ENCODE data around the gene P3H2.

DNA sequence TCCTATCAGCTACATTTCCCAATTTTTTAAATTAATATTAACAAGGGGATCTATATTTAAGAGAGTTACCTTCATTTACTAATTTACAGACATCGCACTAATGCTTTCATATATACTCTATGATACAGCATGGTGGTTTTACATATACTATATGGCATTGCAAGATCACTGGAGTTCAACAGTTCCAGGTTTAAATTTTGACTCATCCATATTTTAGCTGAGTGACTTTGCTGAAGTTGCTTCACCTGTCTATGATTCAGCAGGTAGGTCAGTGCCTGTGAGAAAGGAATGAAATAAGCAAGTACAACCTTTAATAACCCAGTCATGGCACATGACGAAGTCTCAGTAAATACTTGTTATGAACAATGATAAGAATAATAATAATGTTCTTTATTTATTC, 211.1 kb downstream of the P3H2 start:
- TF ChIP-seq, protein P1, sequence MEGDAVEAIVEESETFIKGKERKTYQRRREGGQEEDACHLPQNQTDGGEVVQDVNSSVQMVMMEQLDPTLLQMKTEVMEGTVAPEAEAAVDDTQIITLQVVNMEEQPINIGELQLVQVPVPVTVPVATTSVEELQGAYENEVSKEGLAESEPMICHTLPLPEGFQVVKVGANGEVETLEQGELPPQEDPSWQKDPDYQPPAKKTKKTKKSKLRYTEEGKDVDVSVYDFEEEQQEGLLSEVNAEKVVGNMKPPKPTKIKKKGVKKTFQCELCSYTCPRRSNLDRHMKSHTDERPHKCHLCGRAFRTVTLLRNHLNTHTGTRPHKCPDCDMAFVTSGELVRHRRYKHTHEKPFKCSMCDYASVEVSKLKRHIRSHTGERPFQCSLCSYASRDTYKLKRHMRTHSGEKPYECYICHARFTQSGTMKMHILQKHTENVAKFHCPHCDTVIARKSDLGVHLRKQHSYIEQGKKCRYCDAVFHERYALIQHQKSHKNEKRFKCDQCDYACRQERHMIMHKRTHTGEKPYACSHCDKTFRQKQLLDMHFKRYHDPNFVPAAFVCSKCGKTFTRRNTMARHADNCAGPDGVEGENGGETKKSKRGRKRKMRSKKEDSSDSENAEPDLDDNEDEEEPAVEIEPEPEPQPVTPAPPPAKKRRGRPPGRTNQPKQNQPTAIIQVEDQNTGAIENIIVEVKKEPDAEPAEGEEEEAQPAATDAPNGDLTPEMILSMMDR (IDR thresholded peaks at IDR 0.05) = no peak
- TF ChIP-seq POLR2AphosphoS5 (IDR thresholded peaks at IDR 0.05) = no peak

Measured in stomach (tissue), 4 donors.